Measurements from ENCODE around the gene NF1. TPM values are rescaled to one million over a fixed set of nuclear protein-coding genes. Genes with fewer than 3 reads are reported as not detected.

NF1 gene
- polyA plus RNA-seq, 3 donors: 36.5 to 52.8 (median 43.2) TPM

Other genes with a start within 250 kb of the NF1 start
- 10 to 100 TPM; 18.1 to 28.0 (median 27.4) TPM for gene TEFM, start 188.7 kb upstream of the NF1 start, polyA plus RNA-seq (ENCODE audit: insufficient read length in 3 of 3)
- gene ADAP2, start 173.0 kb upstream of the NF1 start, polyA plus RNA-seq (ENCODE audit: insufficient read length in 3 of 3): 1 to 10 TPM; 3.0 to 3.7 (median 3.1) TPM
- 10 to 100 TPM; 18.3 to 21.5 (median 21.4) TPM for gene RNF135, start 123.9 kb upstream of the NF1 start, polyA plus RNA-seq (ENCODE audit: insufficient read length in 3 of 3)
- gene OMG, start 202.3 kb downstream of the NF1 start, polyA plus RNA-seq (ENCODE audit: insufficient read length in 3 of 3): under 1 TPM; 0.35 to 0.41 (median 0.37) TPM
- 1 to 10 TPM; 1.2 to 3.1 (median 2.3) TPM for gene EVI2B, start 219.1 kb downstream of the NF1 start, polyA plus RNA-seq (ENCODE audit: insufficient read length in 3 of 3)
- 1 to 10 TPM; 1.3 to 1.7 (median 1.5) TPM for gene EVI2A, start 226.6 kb downstream of the NF1 start, polyA plus RNA-seq (ENCODE audit: insufficient read length in 3 of 3)